ENCODE measurements around the gene RCAN2.

DNA sequence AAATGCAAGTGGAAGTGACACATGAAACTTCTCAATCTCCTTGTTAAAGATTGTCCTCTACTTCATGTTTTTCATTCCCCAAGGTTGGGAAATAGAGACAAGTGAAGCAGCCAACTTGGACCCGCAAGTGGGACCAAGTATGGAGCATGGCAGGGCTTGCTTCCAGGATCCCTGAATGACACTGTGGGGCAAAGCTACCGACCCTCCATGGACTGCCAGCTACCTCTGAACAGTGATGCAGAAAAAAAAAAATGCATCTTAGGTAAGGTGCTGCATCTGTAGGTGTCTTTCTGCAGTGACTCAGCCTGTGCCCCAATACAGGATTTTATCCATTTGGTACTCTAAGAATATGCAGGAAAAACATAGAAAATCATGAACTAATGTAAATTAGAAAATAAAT lies 201.4 kb downstream of the RCAN2 start:
- TF ChIP-seq POLR2AphosphoS5 (IDR thresholded peaks at IDR 0.05; ENCODE audit: low read depth, low read length) (no peak), POLR2A (IDR thresholded peaks at IDR 0.05; ENCODE audit: low read depth, low read length) (no peak), TAF1 (IDR thresholded peaks at IDR 0.05; ENCODE audit: low read depth, low read length) (no peak), SPI1 (IDR thresholded peaks at IDR 0.05; ENCODE audit: low read depth, low read length) (no peak), PAX5 (IDR thresholded peaks at IDR 0.05; ENCODE audit: insufficient read depth, low read length, severe bottlenecking) (no peak)

All from GM12891 (cell line).